Neural cell (in vitro differentiated cells): Measurements from ENCODE around the gene TOP3A. TPM values are rescaled to one million over a fixed set of nuclear protein-coding genes. Genes with fewer than 3 reads are reported as not detected.

ENCODE experiments used
- H2AFZ ChIP-seq: fragments of 200-600, 300-800 bp; sonication (generic), shearing (Covaris generic); 2 replicates; pipeline ENCODE4 v1.6.0; 2014; ENCODE audit warnings: low read depth, mild to moderate bottlenecking, antibody characterized with exemption, low read length, moderate library complexity
- H3F3A ChIP-seq: fragments of 200-600 bp; shearing (Covaris generic); 2 replicates; pipeline ENCODE4 v1.6.1; 2016; ENCODE audit warnings: mild to moderate bottlenecking, moderate library complexity, mixed read lengths, antibody characterized with exemption, low read length; ENCODE audit not compliant: insufficient read depth, poor library complexity, severe bottlenecking
- H3K27ac ChIP-seq: fragments of 200-600, 300-800 bp; sonication (generic), shearing (Covaris generic); 2 replicates; pipeline ENCODE4 v1.5.1; 2014; ENCODE audit warnings: mild to moderate bottlenecking, low read length, moderate library complexity
- H3K27me3 ChIP-seq: fragments of 300-800, 200-600 bp; sonication (generic), shearing (Covaris generic); 2 replicates; pipeline ENCODE4 v1.6.0; 2014; ENCODE audit warnings: mild to moderate bottlenecking, low read depth, low read length, moderate library complexity; ENCODE audit not compliant: insufficient read depth
- H3K36me3 ChIP-seq: fragments of 300-800, 200-600 bp; sonication (generic), shearing (Covaris generic); 2 replicates; pipeline ENCODE4 v1.5.1; 2014; ENCODE audit warnings: mild to moderate bottlenecking, antibody characterized with exemption, low read length, moderate library complexity; ENCODE audit not compliant: insufficient read depth
- H3K4me2 ChIP-seq: fragments of 300-800, 200-600 bp; sonication (generic), shearing (Covaris generic); 2 replicates; pipeline ENCODE4 v1.6.0; 2014; ENCODE audit warnings: mild to moderate bottlenecking, low read length
- H3K4me3 ChIP-seq: fragments of 300-800, 200-600 bp; sonication (generic), shearing (Covaris generic); 2 replicates; pipeline ENCODE4 v1.5.1; 2014; ENCODE audit warnings: mild to moderate bottlenecking, low read length, moderate library complexity
- H3K79me2 ChIP-seq: fragments of 200-600 bp; shearing (Covaris generic); replicated peaks from 2 replicates; pipeline ENCODE4 v1.6.0; 2014; ENCODE audit warnings: mild to moderate bottlenecking, low read length, moderate library complexity; ENCODE audit not compliant: insufficient read depth
- H3K9ac ChIP-seq: fragments of 300-800, 200-600 bp; sonication (generic), shearing (Covaris generic); 2 replicates; pipeline ENCODE4 v1.6.1; 2016; ENCODE audit warnings: mild to moderate bottlenecking, low read length, mixed read lengths
- H3K9me2 ChIP-seq: fragments of 200-600 bp; shearing (Covaris generic); 2 replicates; pipeline ENCODE4 v1.6.1; 2016; ENCODE audit warnings: mild to moderate bottlenecking, low read length, mixed read lengths; ENCODE audit not compliant: insufficient read depth
- H3K9me3 ChIP-seq: fragments of 200-600, 300-800 bp; sonication (generic), shearing (Covaris generic); 2 replicates; pipeline ENCODE4 v1.6.1; 2016; ENCODE audit warnings: mild to moderate bottlenecking, mixed run types, low read length, moderate library complexity, mixed read lengths
- H4K20me1 ChIP-seq: fragments of 200-600 bp; shearing (Covaris generic); 2 replicates; pipeline ENCODE4 v1.6.1; 2016; ENCODE audit warnings: mild to moderate bottlenecking, mixed run types; ENCODE audit not compliant: insufficient read depth
- EP300 ChIP-seq: fragments of 450-650 bp; conservative IDR thresholded peaks from 2 replicates; pipeline ENCODE4 v1.6.1; 2014; ENCODE audit warnings: antibody characterized with exemption, mild to moderate bottlenecking, moderate library complexity; ENCODE audit not compliant: poor library complexity, severe bottlenecking
- EZH2 ChIP-seq: fragments of 200-600, 300-800 bp; shearing (Covaris generic), sonication (generic); IDR thresholded peaks from 2 replicates; pipeline ENCODE4 v1.6.1; 2014; ENCODE audit warnings: antibody characterized with exemption, low read length, borderline replicate concordance, mild to moderate bottlenecking; ENCODE audit not compliant: insufficient read depth, poor library complexity, severe bottlenecking
- MXI1 ChIP-seq: fragments of 450-650 bp; conservative IDR thresholded peaks from 2 replicates; pipeline ENCODE4 v1.6.1; 2014; ENCODE audit warnings: antibody characterized with exemption, mild to moderate bottlenecking; ENCODE audit not compliant: poor library complexity, severe bottlenecking
- POLR2AphosphoS5 ChIP-seq: IDR thresholded peaks from 2 replicates; pipeline ENCODE4 v1.6.1; 2012
- RAD21 ChIP-seq: fragments of 450-650 bp; conservative IDR thresholded peaks from 2 replicates; pipeline ENCODE4 v1.6.1; 2014; ENCODE audit warnings: antibody characterized with exemption, mild to moderate bottlenecking, moderate library complexity
- SMC3 ChIP-seq: fragments of 450-650 bp; conservative IDR thresholded peaks from 2 replicates; pipeline ENCODE4 v1.6.1; 2014; ENCODE audit warnings: antibody characterized with exemption, mild to moderate bottlenecking, moderate library complexity; ENCODE audit not compliant: poor library complexity
- TAF1 ChIP-seq: IDR thresholded peaks from 2 replicates; pipeline ENCODE4 v1.6.1; 2012; ENCODE audit warnings: low read depth
- polyA plus RNA-seq: library from polyadenylated mRNA; depleted of rRNA; stranded (reverse); fragments of >200 nt; gene quantifications from 2 replicates; pipeline ENCODE4 v1.2.3, GENCODE V29; 2014
- TF ChIP-seq, protein P1 (sequence below): fragments of 450-650 bp; IDR thresholded peaks from 2 replicates; pipeline ENCODE4 v1.5.1; 2014; ENCODE audit warnings: antibody characterized with exemption, mild to moderate bottlenecking, moderate library complexity; ENCODE audit not compliant: poor library complexity, severe bottlenecking
- TF ChIP-seq, protein P2 (sequence below): IDR thresholded peaks from 2 replicates; pipeline ENCODE4 v1.6.1; 2012; ENCODE audit warnings: borderline replicate concordance

The TOP3A gene
- polyA plus RNA-seq, 1 donor from 2014 or later = 31.9 TPM

DNA sequence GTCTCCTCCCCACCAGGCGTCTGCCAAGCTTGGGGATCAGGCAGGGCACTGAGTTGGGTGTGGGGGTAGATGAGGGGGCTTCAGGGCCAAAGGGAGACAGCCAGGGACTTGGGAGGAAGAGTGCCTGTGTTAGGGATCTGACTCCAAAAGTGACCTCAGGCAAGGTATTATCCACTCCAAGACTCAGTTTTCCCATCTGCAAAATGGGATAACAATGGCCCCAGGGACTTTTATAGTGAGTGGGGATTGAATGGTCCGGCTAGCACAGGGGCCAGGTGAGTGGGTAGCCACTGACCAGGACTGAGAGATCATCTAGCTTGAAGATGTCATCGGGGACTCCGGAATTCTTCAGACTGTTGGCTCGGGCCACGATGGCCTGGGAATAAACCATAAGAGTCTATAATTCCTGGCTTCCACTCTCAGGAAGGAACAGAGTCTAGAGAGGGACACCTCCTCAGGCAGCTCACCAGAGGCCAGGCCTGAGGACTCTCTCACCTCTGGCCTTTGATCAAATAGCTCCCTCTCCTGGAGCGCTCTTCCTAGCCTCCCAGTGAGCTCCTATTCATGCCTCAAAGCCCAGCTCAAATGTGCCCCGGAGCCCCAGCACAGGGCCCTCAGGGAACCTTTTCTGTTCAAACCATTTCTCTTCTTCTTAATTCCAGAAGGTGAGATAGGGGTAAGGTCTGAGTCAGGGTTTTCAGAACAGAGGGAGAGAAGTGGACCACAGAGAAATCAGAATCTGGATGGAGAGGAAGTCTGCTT, 59.7 kb downstream of the TOP3A start:
- Histone ChIP-seq H4K20me1 (no peaks in the 10 kb centered on the region), H3K4me3 (no peak overlapping the region), H3K79me2 (peaks cover 16% of the 10 kb centered on the region), H2AFZ (no peak overlapping the region), H3K27me3 (no peaks in the 10 kb centered on the region), H3K9ac (no peak overlapping the region), H3K27ac (no peak overlapping the region), H3K9me3 (no peaks in the 10 kb centered on the region), H3K36me3 (no peaks in the 10 kb centered on the region), H3K9me2 (no peaks in the 10 kb centered on the region), H3K4me2 (no peak overlapping the region), H3F3A (no peaks in the 10 kb centered on the region)
- TF ChIP-seq, protein P1, sequence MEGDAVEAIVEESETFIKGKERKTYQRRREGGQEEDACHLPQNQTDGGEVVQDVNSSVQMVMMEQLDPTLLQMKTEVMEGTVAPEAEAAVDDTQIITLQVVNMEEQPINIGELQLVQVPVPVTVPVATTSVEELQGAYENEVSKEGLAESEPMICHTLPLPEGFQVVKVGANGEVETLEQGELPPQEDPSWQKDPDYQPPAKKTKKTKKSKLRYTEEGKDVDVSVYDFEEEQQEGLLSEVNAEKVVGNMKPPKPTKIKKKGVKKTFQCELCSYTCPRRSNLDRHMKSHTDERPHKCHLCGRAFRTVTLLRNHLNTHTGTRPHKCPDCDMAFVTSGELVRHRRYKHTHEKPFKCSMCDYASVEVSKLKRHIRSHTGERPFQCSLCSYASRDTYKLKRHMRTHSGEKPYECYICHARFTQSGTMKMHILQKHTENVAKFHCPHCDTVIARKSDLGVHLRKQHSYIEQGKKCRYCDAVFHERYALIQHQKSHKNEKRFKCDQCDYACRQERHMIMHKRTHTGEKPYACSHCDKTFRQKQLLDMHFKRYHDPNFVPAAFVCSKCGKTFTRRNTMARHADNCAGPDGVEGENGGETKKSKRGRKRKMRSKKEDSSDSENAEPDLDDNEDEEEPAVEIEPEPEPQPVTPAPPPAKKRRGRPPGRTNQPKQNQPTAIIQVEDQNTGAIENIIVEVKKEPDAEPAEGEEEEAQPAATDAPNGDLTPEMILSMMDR = no peak
- TF ChIP-seq TAF1 = no peak
- TF ChIP-seq POLR2AphosphoS5 = no peak
- no peak for TF ChIP-seq EP300
- no peak for TF ChIP-seq RAD21
- TF ChIP-seq, protein P2, sequence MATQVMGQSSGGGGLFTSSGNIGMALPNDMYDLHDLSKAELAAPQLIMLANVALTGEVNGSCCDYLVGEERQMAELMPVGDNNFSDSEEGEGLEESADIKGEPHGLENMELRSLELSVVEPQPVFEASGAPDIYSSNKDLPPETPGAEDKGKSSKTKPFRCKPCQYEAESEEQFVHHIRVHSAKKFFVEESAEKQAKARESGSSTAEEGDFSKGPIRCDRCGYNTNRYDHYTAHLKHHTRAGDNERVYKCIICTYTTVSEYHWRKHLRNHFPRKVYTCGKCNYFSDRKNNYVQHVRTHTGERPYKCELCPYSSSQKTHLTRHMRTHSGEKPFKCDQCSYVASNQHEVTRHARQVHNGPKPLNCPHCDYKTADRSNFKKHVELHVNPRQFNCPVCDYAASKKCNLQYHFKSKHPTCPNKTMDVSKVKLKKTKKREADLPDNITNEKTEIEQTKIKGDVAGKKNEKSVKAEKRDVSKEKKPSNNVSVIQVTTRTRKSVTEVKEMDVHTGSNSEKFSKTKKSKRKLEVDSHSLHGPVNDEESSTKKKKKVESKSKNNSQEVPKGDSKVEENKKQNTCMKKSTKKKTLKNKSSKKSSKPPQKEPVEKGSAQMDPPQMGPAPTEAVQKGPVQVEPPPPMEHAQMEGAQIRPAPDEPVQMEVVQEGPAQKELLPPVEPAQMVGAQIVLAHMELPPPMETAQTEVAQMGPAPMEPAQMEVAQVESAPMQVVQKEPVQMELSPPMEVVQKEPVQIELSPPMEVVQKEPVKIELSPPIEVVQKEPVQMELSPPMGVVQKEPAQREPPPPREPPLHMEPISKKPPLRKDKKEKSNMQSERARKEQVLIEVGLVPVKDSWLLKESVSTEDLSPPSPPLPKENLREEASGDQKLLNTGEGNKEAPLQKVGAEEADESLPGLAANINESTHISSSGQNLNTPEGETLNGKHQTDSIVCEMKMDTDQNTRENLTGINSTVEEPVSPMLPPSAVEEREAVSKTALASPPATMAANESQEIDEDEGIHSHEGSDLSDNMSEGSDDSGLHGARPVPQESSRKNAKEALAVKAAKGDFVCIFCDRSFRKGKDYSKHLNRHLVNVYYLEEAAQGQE = no peak
- TF ChIP-seq SMC3 = no peak
- no peak for TF ChIP-seq MXI1
- no peak for TF ChIP-seq EZH2

DNA sequence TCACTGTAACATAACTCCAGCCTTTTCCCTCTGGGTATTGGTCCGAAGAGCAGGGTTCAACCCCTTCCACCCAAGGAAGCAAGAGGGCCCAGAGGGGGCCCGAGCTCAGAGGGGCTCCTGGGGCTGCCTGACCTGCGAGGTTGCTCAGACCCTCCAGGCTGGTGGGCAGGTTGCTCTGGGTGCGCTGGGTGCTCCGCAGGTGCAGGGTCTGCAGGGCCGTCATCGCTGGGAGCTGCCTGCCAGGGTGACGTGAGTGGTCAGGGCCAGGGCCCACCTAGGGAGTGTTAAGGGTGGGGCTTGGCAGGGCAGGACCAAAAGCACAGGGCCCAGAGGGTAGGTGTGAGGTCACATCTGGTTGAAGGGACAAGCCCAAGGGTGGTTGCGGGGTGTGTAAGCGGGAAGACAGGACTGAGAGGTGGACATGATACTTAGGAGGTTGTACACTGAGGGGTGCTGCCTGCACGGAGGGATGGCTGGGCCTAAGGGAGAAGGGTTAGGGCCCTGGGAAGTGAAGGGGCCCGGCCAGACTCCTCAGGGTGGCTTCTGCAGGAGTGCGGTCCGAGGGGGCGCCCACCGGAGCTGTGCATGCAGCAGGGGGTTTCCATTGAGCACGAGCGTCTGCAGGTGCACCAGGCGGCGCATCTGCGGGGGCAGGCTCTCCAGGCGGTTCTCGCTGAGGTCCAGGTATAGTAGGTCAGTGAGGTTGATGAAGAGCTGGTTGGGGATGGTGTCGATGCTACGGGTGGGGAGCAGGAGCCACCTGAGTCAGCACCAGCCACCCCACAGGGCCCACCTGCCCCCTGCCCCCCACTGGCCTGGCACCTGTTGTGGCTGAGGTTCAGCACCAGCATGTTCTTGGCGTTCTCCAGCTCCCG, 60.6 kb downstream of the TOP3A start:
- Histone ChIP-seq H3K4me3 (no peak overlapping the region), H3K9me3 (no peaks in the 10 kb centered on the region)

More for the DNA sequence above, 60.6 kb downstream of the TOP3A start:
- Histone ChIP-seq H3K9me2 (no peaks in the 10 kb centered on the region), H3K9ac (no peak overlapping the region), H3K36me3 (no peaks in the 10 kb centered on the region), H4K20me1 (no peaks in the 10 kb centered on the region), H2AFZ (no peak overlapping the region), H3K4me2 (no peak overlapping the region), H3K27ac (no peak overlapping the region), H3K79me2 (peaks cover 16% of the 10 kb centered on the region), H3F3A (no peaks in the 10 kb centered on the region), H3K27me3 (no peaks in the 10 kb centered on the region)
- TF ChIP-seq, protein P1 = no peak
- TF ChIP-seq TAF1 (no peak), EP300 (no peak), RAD21 (no peak), SMC3 (no peak)
